AG04450 (cell line): ENCODE data around the gene PRRG2. TPM values are rescaled to one million over a fixed set of nuclear protein-coding genes. Genes with fewer than 3 reads are reported as not detected.

Experiments
- CTCF ChIA-PET: fragments of 300-600, 350-600 bp; formaldehyde crosslinking; extraction: SDS; loops from one replicate; lab custom pipeline; 2022; ENCODE audit warnings: antibody characterized with exemption, inconsistent platforms; lab: Charles Lee
- POLR2A ChIA-PET: fragments of 350-600 bp; formaldehyde crosslinking; extraction: SDS; loops from one replicate; lab custom pipeline; 2021; ENCODE audit warnings: antibody characterized with exemption, inconsistent platforms; lab: Yijun Ruan, JAX
- DNase-seq: peaks from one replicate; pipeline ENCODE4 v3.0.0-alpha.2; 2011; ENCODE audit warnings: low read depth, low spot score
- H3K27ac ChIP-seq: one replicate; pipeline ENCODE4 v1.5.1; 2012; ENCODE audit warnings: low read depth, low read length, control low read depth
- H3K27me3 ChIP-seq: one replicate; pipeline ENCODE4 v1.6.0; 2012; ENCODE audit warnings: low read length; ENCODE audit not compliant: control insufficient read depth, insufficient read depth
- H3K4me3 ChIP-seq: 2 replicates; pipeline ENCODE4 v1.5.1; 2011; ENCODE audit warnings: mild to moderate bottlenecking, low read depth, low read length, control low read depth
- H3K9me3 ChIP-seq: 2 replicates; pipeline ENCODE4 v1.5.1; 2012; ENCODE audit warnings: low read length; ENCODE audit not compliant: control insufficient read depth, insufficient read depth
- CTCF ChIP-seq: IDR thresholded peaks from 2 replicates; pipeline ENCODE4 v1.5.1; 2011; ENCODE audit warnings: low read depth, low read length, control low read depth, inconsistent platforms
- polyA plus RNA-seq: library from polyadenylated mRNA; depleted of rRNA; stranded (reverse); fragments of >200 nt; gene quantifications from 2 replicates; pipeline ENCODE4 v1.2.3, GENCODE V29; 2011

The PRRG2 gene
- polyA plus RNA-seq, 1 experiment, result 0.35 TPM

DNA sequence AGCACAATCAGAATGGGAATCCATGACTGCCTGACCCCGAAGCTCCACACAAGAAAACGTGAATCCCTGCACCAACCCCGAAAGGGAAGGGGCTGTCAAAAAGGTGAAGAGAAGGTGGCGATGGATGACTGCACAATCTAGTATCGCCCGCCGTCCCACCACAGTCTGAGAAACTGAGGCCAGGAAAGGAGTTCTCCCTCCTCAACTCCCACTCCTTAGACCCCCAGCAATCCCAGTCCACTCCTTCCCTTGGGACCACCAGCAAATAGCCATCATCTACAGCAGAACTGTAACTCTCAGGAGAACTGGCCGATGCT, 1.2 kb upstream of the PRRG2 start:
- ChIA-PET CTCF (interaction anchor here (0.6 to 3.7 kb wide), 4 partner anchors 10 to 308 kb away, joined by 3 to 53 read pairs (median 8); partner anchors contain the start of gene PIH1D1), POLR2A (interaction anchor here (0.5 to 3.0 kb wide), 13 partner anchors 10 to 187 kb away, joined by 3 to 25 read pairs (median 4); partner anchors contain the start of genes AP2A1, PRR12, RRAS and SCAF1)
- H3K27me3 ChIP-seq, result no peaks in the 10 kb centered on the region
- no peaks in the 10 kb centered on the region for H3K9me3 ChIP-seq
- DNase-seq, result no peak
- no peak for TF ChIP-seq CTCF
- H3K4me3 ChIP-seq, result peak overlapping the region; percentile 97
- H3K27ac ChIP-seq, result peak overlapping the region; percentile 54

- peak; percentile 91 for DNase-seq
- ChIA-PET POLR2A (interaction anchor here (0.5 to 3.0 kb wide), 24 partner anchors 10 to 442 kb away, joined by 3 to 25 read pairs (median 4); partner anchors contain the start of genes AP2A1, GFY, PRR12 and RCN3), CTCF (interaction anchor here (0.6 to 3.7 kb wide), 4 partner anchors 10 to 308 kb away, joined by 3 to 53 read pairs (median 8); partner anchors contain the start of gene PIH1D1)
Observed at GRCh38 chr19:49580264-49581006, 681 bp upstream of the PRRG2 start, which contains the start of gene NOSIP. Gene NOSIP (minus strand): TSS chr19:49580556. CDS start chr19:49560691, 19,865 bp downstream.

DNA sequence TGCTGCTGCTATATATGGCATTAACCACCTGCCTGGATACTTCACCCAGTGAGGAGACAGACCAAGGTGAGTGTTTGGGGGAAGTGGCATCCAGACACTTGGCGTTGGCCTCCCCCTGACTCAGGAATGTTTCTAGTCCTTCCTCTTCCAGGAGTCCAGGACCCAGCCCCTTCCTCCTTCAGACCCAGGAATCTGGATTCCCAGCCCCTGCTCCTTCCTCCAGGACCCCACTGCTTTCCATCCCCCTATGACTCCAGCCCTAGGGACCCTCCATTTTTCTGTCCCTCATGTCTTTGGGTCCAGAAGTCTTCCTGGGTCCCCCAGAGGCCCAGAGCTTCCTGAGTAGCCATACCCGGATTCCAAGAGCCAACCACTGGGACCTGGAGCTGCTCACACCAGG, 2.1 kb downstream of the PRRG2 start:
- ChIA-PET POLR2A (no interaction called here), CTCF (interaction anchor here (0.5 to 1.6 kb wide), 2 partner anchors 13 to 87 kb away, joined by 3 to 8 read pairs; no protein-coding TSS in a partner anchor)
- no peak for DNase-seq
- Histone ChIP-seq H3K4me3 (no peak overlapping the region), H3K27ac (no peak overlapping the region), H3K9me3 (no peaks in the 10 kb centered on the region), H3K27me3 (no peaks in the 10 kb centered on the region)
- TF ChIP-seq CTCF, result no peak

More at GRCh38 chr19:49580264-49581006, 681 bp upstream of the PRRG2 start, which contains the start of gene NOSIP:
- Histone ChIP-seq H3K9me3 (no peaks in the 10 kb centered on the region), H3K27ac (peak within 1 kb of the TSS; percentile 54), H3K27me3 (no peaks in the 10 kb centered on the region), H3K4me3 (peak within 1 kb of the TSS; percentile 97)
- TF ChIP-seq CTCF, result no peak

GRCh38 chr19:49585023-49585422, 3.9 kb downstream of the PRRG2 start:
- H3K27ac ChIP-seq, result no peak overlapping the region
- POLR2A ChIA-PET, result no interaction called here
- no peak overlapping the region for H3K4me3 ChIP-seq
- TF ChIP-seq CTCF, result no peak
- no peaks in the 10 kb centered on the region for H3K27me3 ChIP-seq
- CTCF ChIA-PET, result no interaction called here
- no peak for DNase-seq
- H3K9me3 ChIP-seq, result no peaks in the 10 kb centered on the region

DNA sequence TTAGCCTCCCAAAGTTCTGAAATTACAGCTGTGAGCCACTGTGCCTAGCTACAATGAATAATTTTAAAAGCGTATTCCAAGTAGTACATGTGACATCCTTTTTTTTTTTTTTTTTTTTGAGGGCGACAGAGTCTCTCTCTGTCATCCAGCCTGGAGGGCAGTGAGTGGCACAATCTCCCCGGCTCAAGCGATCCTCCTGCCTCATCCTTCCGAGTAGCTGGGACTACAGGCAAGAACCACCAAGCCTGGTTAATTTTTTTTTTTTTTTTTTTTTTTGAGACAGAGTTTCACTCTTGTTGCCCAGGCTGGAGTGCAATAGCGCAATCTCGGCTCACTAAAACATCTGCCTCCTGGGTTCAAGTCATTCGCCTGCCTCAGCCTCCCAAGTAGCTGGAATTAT, 6.1 kb downstream of the PRRG2 start:
- POLR2A ChIA-PET, result interaction anchor here (0.6 kb wide), 1 partner anchor 459 kb away, joined by 4 read pairs; no protein-coding TSS in a partner anchor
- H3K9me3 ChIP-seq, result no peaks in the 10 kb centered on the region; the same call in 1 of the 2 replicates
- H3K27ac ChIP-seq, result no peak overlapping the region
- no peak overlapping the region for H3K4me3 ChIP-seq
- no peak for TF ChIP-seq CTCF
- CTCF ChIA-PET, result interaction anchor here (0.6 to 2.4 kb wide), 5 partner anchors 14 to 94 kb away, joined by 5 to 11 read pairs (median 6); no protein-coding TSS in a partner anchor
- DNase-seq, result no peak
- no peaks in the 10 kb centered on the region for H3K27me3 ChIP-seq
